ENCODE data around the gene CYB5A. TPM values are rescaled to one million over a fixed set of nuclear protein-coding genes. Genes with fewer than 3 reads are reported as not detected.
"Not testable (repeated sequence)": the region's sequence is repeated elsewhere in the genome, so short reads cannot be mapped to it uniquely, and the experiment has no call there.

The CYB5A gene
- total RNA-seq, 1 donor from 2014 or later, result 34.8 TPM

DNA sequence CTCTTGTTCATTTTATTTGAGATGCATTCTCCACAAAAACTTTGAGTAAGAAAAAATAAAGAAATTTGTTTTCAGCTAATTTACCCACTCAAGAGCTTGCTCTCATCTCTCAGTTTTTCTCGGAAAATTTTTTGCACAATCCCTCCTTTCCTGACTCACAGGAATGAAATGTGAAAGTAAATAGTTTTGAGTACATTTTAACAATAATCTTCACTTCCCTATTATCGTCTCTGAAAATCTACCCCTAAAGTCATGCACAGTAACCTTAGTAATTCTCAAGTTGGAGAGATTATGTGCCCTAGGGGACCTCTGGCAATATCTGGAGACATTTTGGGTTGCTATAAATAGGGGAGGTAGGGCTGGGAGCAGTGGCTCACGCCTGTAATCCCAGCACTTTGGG lies 2.6 kb downstream of the CYB5A start:
- Mint-ChIP-seq H3K36me3 (ENCODE audit: low read depth) (peaks cover 3% of the 10 kb centered on the region), H3K4me3 (no peak overlapping the region), H3K27me3 (peaks cover 16% of the 10 kb centered on the region), H3K4me1 (peaks cover 9% of the 10 kb centered on the region), H3K9me3 (no peaks in the 10 kb centered on the region), H3K27ac (no peak overlapping the region)
- DNase-seq, result no peak
- intact Hi-C loops (cut with micrococcal nuclease), result no loop called here

DNA sequence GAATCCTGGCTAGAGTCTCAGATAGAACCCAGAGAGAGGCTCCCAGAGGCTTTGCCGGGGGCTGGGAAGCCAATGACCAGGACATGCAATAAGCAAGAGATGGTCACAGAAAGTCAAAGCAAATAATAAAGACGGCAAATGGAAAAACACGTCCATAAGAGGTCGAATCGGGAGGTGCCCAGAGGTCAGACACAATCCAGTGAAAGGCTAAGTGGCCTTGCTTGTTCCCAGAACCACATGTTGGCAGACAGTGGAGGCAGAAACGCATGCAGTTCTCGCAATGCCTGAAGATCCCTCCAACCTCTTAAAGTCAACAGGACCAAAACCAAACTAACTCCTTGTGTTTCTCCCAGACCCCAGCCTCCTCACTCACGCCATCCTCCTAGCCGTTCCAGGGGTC lies 3.0 kb downstream of the CYB5A start:
- Mint-ChIP-seq H3K27me3 (peaks cover 16% of the 10 kb centered on the region), H3K9me3 (no peaks in the 10 kb centered on the region), H3K36me3 (ENCODE audit: low read depth) (peaks cover 3% of the 10 kb centered on the region), H3K27ac (no peak overlapping the region), H3K4me1 (peaks cover 9% of the 10 kb centered on the region), H3K4me3 (no peak overlapping the region)
- intact Hi-C loops (cut with micrococcal nuclease), result no loop called here
- DNase-seq, result no peak

GRCh38 chr18:74288041-74288440 lies 3.7 kb downstream of the CYB5A start:
- H3K9me3 Mint-ChIP-seq, result no peaks in the 10 kb centered on the region
- H3K4me1 Mint-ChIP-seq, result peaks cover 11% of the 10 kb centered on the region
- no peak for DNase-seq
- H3K4me3 Mint-ChIP-seq, result no peak overlapping the region
- H3K27ac Mint-ChIP-seq, result no peak overlapping the region
- intact Hi-C loops (cut with micrococcal nuclease), result no loop called here
- H3K27me3 Mint-ChIP-seq, result peaks cover 16% of the 10 kb centered on the region
- peaks cover 3% of the 10 kb centered on the region for H3K36me3 Mint-ChIP-seq (ENCODE audit: low read depth)

DNA sequence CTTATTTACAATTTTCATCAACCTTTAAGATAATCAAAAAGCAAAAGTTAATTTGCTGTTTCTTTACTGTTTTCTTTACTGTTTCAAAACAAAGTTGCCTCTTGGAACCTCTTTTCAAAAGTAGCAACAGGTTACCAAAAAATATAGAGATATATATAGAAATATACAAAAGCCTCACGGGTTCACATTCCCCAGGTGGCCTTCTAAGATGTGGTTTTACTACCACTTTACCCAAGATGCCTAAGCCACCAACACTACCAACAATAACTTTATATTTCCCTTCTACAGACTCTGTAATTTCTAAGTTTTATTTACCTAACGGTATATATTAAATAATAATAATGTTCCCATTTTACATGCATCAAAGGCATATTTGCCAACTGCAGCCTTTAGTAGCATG lies 4.9 kb downstream of the CYB5A start:
- intact Hi-C loops (cut with micrococcal nuclease), result no loop called here
- Mint-ChIP-seq H3K36me3 (ENCODE audit: low read depth) (peaks cover 3% of the 10 kb centered on the region), H3K27ac (no peak overlapping the region), H3K9me3 (no peaks in the 10 kb centered on the region), H3K4me1 (peaks cover 18% of the 10 kb centered on the region), H3K27me3 (peaks cover 15% of the 10 kb centered on the region), H3K4me3 (no peak overlapping the region)
- DNase-seq, result no peak

DNA sequence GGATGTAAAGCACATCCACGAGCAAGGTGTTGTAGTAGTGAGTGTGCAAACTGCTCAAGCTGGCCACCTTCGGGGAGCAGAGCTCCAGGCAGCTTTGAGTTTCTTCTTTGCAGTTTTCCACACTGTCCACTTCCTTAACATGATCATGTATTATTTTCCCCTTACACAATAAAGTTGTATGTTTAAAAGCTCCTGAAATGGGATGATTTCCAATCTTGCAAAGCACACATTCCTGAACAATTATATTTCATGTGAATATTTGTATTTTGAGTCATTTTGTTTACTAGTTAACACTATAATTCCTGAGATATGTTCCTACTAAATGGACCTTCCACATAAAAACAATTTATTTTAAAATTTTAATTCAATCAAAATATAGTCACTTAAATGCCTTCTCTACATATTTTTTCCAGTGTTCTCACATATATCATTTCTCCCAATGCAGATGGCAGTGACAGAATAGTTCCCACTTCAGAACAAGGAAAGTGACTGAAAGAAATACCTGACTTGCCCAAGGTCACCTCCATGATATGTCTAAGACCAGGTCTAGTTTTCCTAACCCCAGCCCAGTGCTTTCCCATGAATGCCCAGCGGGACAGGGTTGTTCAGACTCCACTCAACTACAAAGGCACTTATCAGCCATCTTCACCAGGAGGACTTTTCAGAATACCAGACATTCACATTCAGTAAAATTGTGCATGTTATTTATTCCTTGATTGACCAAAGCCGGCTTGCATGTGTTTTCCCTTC lies 5.5 kb downstream of the CYB5A start:
- Mint-ChIP-seq H3K27me3 (peaks cover 12% of the 10 kb centered on the region), H3K9me3 (no peaks in the 10 kb centered on the region), H3K27ac (no peak overlapping the region), H3K4me3 (no peak overlapping the region), H3K36me3 (ENCODE audit: low read depth) (no peaks in the 10 kb centered on the region), H3K4me1 (peaks cover 19% of the 10 kb centered on the region)
- intact Hi-C loops (cut with micrococcal nuclease), result no loop called here
- DNase-seq, result no peak

- H3K36me3 Mint-ChIP-seq (ENCODE audit: low read depth); DNase-seq; H3K4me3 Mint-ChIP-seq; H3K9me3 Mint-ChIP-seq; H3K27ac Mint-ChIP-seq; intact Hi-C loops (cut with micrococcal nuclease): not testable (repeated sequence)
- H3K4me1 Mint-ChIP-seq, result peaks cover 19% of the 10 kb centered on the region
- peaks cover 12% of the 10 kb centered on the region for H3K27me3 Mint-ChIP-seq
These were observed 6.2 kb downstream of the CYB5A start for GRCh38 chr18:74285583-74285982.

DNA sequence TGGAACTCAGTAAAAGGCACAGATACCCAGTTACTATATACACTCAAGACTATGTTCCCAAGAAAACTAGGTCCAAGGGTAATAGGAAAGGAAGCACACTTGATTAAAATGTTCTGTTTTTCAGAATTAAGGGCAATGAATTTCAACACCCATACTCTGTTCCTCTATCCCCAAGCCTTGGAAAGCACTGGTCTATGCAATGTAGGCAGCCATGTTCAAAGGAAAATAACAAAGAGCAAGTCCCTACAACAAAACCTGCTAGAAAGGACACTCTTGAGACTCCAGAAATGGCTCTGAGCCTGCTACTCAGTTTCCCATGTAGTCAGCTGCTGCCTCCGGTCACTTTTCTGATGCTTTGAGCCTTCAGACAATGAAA lies 6.8 kb downstream of the CYB5A start:
- Mint-ChIP-seq H3K4me3 (no peak overlapping the region), H3K27me3 (peaks cover 11% of the 10 kb centered on the region), H3K36me3 (ENCODE audit: low read depth) (no peaks in the 10 kb centered on the region), H3K4me1 (peaks cover 19% of the 10 kb centered on the region), H3K27ac (no peak overlapping the region), H3K9me3 (no peaks in the 10 kb centered on the region)
- no peak for DNase-seq
- intact Hi-C loops (cut with micrococcal nuclease), result no loop called here

- intact Hi-C loops (cut with micrococcal nuclease), result no loop called here
- no peak overlapping the region for H3K27ac Mint-ChIP-seq
- H3K27me3 Mint-ChIP-seq, result peaks cover 11% of the 10 kb centered on the region
- H3K36me3 Mint-ChIP-seq (ENCODE audit: low read depth), result no peaks in the 10 kb centered on the region
- H3K4me3 Mint-ChIP-seq, result no peak overlapping the region
- DNase-seq, result peak; percentile 43
- no peaks in the 10 kb centered on the region for H3K9me3 Mint-ChIP-seq
- peaks cover 19% of the 10 kb centered on the region for H3K4me1 Mint-ChIP-seq
These were observed 7.4 kb downstream of the CYB5A start for GRCh38 chr18:74284191-74284979.

DNA sequence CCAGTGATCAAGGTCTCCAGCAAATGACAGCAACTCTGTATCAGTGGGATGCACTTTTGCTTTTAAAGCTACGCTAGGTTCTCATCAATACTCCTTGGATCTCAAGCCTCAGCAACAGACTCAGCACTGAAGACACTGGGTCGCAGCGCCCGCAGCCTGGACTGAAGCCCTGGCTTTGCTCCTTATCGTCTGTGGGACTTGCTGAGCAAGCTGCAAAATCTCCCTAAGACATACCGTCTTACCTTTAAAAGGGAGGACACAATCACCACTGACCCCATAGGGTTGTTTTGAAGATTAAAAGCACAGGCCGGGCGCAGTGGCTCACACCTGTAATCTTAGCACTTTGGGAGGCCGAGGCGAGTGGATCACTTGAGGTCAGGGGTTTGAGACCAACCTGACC lies 8.1 kb downstream of the CYB5A start:
- no peaks in the 10 kb centered on the region for H3K36me3 Mint-ChIP-seq (ENCODE audit: low read depth)
- no peak overlapping the region for H3K27ac Mint-ChIP-seq
- no peak overlapping the region for H3K4me3 Mint-ChIP-seq
- intact Hi-C loops (cut with micrococcal nuclease), result no loop called here
- peaks cover 11% of the 10 kb centered on the region for H3K27me3 Mint-ChIP-seq
- no peak for DNase-seq
- H3K9me3 Mint-ChIP-seq, result no peaks in the 10 kb centered on the region
- peaks cover 19% of the 10 kb centered on the region for H3K4me1 Mint-ChIP-seq

- intact Hi-C loops (cut with micrococcal nuclease), result no loop called here
- H3K36me3 Mint-ChIP-seq (ENCODE audit: low read depth), result no peaks in the 10 kb centered on the region
- peaks cover 16% of the 10 kb centered on the region for H3K4me1 Mint-ChIP-seq
- H3K4me3 Mint-ChIP-seq, result no peak overlapping the region
- no peak for DNase-seq
- no peak overlapping the region for H3K27ac Mint-ChIP-seq
- H3K27me3 Mint-ChIP-seq, result peaks cover 6% of the 10 kb centered on the region
- H3K9me3 Mint-ChIP-seq, result no peaks in the 10 kb centered on the region
These were observed 8.8 kb downstream of the CYB5A start for GRCh38 chr18:74282755-74283554.

DNA sequence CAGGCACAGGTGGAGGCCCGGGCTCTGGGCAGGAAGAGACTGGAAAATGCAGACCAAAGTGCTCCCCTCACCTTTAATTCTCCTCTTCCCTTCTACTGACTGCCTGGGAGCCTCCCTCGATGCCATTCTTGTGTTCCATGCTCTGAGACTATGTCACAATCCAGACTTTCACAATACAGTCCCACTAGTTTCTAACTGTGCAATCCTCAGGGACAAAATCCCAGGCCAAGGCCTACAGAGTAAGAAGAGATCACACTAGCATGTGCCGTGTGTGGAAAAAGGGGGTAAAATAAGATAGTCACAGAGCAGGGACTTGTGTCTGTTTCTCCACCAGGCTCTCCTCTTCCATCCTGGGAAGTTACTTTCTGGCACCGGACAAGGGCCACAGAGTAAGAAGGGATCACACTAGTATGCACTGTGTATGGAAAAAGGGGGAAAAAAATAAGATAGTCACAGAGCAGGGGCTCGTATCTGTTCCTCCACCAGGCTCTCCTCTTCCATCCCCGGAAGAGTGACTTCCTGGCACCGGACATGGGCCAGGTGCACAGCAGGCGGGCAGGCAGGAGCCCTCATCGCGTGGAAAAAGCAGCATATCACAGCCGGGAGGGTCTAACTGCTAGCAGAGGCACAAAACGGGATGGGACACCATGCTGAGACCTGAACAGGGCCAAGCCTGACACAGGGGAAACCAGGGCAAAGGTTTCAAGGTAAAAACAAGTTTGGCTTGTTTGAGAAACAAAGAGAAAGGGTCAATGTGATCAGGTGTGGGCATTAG lies 9.6 kb downstream of the CYB5A start:
- H3K36me3 Mint-ChIP-seq (ENCODE audit: low read depth), result no peaks in the 10 kb centered on the region
- no peaks in the 10 kb centered on the region for H3K9me3 Mint-ChIP-seq
- no peak overlapping the region for H3K27ac Mint-ChIP-seq
- H3K27me3 Mint-ChIP-seq, result peaks cover 3% of the 10 kb centered on the region
- intact Hi-C loops (cut with micrococcal nuclease), result no loop called here
- H3K4me3 Mint-ChIP-seq, result no peak overlapping the region
- H3K4me1 Mint-ChIP-seq, result peaks cover 16% of the 10 kb centered on the region
- DNase-seq, result no peak

GRCh38 chr18:74281011-74281979 lies 10.5 kb downstream of the CYB5A start:
- intact Hi-C loops (cut with micrococcal nuclease), result no loop called here
- Mint-ChIP-seq H3K4me1 (peaks cover 16% of the 10 kb centered on the region), H3K9me3 (no peaks in the 10 kb centered on the region), H3K36me3 (ENCODE audit: low read depth) (no peaks in the 10 kb centered on the region), H3K4me3 (no peak overlapping the region), H3K27me3 (no peaks in the 10 kb centered on the region), H3K27ac (no peak overlapping the region)
- no peak for DNase-seq
